GM13976 (cell line): ENCODE results near the gene GSN.

ENCODE experiments used
- DNase-seq: peaks from one replicate; pipeline ENCODE4 v3.0.0; 2012; ENCODE audit warnings: low spot score
- in situ Hi-C: fragments of 300-500 bp; cut with MboI; formaldehyde crosslinking; loops from one replicate; pipeline ENCODE4 v1.12.0; 2022; ENCODE audit warnings: low sequenced_read_pairs, mixed read lengths, inconsistent platforms; ENCODE audit not compliant: unreplicated experiment
- TF ChIP-seq, protein P1 (sequence below): IDR thresholded peaks from 2 replicates; pipeline ENCODE4 v1.5.1; 2012; ENCODE audit warnings: borderline replicate concordance, mild to moderate bottlenecking; ENCODE audit not compliant: insufficient read depth; ENCODE audit errors: extremely low read depth, missing control alignments, control extremely low read depth

The GSN gene

DNA sequence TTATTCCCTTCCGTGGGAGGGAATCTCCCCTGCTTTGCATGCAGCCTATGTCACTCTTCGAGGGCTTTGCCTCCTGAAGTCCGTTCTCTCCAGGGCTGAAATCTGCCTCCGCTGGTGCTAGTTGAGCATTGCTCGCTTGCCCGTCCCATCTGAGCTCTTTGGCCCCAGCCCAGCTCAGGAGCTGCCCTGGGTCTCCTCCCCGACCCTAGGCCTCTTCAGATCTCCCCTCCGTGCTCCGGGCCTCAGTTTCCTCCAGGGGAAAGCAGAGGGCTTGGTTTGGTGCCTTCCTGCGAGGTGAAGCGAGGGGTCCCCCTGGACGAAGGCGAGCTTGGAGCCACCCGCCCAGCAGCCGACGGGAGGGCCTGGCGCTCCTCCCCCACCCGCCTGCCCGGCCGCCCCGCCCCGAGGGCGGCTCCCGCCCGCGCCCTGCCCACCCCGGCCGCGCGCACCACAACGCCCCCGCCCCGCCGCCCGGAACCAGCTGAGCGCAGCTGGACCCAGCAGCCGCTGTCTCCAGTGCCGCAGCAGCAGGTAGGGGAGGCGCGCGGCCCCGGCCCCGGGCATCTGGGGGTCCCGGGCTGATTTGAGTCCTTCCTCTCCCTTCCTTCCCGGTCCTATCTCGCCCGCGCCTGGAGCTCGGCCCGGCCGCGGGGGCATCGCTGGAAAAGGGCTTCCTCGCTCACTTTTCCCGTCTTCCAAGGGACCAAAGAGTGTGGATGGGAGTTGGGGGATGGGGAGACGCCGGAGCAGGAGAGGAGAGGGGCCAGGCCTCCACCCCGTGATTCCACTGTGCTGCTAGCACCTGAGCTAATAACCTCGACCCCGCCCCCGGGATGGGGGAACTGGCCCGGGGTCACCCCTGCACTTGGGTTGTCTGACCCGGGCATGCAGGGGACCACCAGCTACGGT, at the start of gene GSN:
Gene GSN (plus strand): TSS at position 474 of the 909 bp plus-strand sequence. CDS start 33,810 bp downstream, outside the sequence.
- in situ Hi-C loops: no loop called here
- peak; percentile 88 for DNase-seq
- TF ChIP-seq, protein P1, sequence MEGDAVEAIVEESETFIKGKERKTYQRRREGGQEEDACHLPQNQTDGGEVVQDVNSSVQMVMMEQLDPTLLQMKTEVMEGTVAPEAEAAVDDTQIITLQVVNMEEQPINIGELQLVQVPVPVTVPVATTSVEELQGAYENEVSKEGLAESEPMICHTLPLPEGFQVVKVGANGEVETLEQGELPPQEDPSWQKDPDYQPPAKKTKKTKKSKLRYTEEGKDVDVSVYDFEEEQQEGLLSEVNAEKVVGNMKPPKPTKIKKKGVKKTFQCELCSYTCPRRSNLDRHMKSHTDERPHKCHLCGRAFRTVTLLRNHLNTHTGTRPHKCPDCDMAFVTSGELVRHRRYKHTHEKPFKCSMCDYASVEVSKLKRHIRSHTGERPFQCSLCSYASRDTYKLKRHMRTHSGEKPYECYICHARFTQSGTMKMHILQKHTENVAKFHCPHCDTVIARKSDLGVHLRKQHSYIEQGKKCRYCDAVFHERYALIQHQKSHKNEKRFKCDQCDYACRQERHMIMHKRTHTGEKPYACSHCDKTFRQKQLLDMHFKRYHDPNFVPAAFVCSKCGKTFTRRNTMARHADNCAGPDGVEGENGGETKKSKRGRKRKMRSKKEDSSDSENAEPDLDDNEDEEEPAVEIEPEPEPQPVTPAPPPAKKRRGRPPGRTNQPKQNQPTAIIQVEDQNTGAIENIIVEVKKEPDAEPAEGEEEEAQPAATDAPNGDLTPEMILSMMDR: no peak

DNA sequence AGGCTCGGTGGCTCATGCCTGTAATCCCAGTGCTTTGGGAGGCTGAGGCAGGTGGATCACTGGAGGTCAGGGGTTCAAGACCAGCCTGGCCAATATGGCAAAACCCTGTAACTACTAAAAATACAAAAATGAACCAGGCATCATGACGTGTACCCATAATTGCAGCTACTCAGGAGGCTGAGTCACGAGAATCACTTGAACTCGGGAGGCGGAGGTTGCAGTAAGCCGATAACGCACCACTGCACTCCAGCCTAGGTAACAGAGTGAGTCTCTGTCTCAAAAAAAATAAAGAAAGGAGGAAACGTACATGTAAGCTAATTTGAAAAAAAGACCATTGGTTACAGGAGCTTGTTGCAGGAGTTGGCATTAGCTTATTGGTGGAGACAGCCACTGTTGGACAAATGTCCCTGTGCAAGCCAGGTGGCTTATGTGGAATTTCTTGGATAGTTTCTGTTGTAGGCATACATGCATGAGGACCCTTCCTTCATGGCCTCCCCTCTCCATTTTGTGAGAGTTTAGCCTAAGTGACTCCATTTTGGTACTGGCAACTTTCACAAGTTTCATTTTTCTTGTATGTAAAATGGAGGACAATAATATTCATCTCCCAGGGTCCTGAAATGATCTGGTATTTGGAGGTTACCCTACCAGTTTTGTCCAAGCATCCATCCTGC, 49.5 kb upstream of the GSN start:
- TF ChIP-seq, protein P1: no peak
- in situ Hi-C loops: loop anchor here (10.0 kb wide), 1 partner anchor 176 kb away; no protein-coding TSS in a partner anchor
- DNase-seq: no peak

DNA sequence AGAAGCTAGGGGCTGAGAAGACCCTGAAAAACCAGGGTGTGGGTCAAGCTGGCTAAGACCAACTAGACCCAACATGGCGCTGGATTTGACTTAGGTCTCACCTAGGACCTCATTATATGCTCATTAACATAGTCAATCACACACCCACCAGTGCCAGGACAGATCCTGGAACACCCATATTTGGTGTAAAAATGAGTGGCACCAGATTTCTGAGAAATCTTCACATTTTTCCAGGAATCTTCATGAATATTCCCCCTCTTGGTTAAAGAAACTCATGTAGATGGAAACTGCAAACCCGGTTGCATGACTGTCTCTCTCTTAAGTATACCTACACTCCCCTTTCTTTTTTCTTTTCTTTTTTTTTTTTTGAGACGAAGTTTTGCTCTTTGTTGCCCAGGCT, 48.4 kb upstream of the GSN start:
- in situ Hi-C loops: loop anchor here (10.0 kb wide), 1 partner anchor 175 kb away; no protein-coding TSS in a partner anchor
- TF ChIP-seq, protein P1: no peak

DNA sequence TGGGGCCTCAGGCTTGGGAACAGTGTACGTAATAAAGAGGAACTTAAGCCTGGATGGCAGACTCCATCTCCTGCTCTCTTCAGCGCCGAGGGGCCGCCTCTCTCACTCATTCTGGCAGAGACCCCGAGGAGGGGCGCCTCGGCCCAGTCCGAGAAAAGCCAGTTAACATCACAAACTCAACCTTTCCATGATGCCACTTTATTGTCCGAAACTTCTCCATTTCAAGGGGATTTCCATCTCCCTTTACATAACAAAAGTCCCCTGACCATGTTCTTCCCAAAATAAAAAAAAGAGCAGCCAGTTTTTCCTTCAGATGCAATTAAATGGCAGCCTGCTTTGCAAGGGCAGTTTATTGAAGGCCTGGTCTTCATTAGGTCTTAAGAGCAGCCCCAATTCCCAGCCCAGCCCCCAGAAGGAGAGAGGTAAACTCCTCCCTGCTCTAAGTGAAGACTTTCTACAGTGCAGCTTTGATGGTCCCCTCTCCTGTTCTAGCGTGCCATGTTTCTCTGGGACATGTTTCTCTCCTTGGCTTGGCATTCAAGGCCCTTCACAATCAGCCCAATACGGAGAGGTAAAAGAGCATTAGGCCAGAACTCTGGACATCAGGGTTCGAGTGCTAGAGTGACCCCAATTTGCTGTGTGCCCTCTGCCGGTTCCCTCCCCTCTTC, 46.8 kb upstream of the GSN start:
- TF ChIP-seq, protein P1: no peak
- no peak for DNase-seq
- in situ Hi-C loops: no loop called here

More for the DNA sequence above, 48.4 kb upstream of the GSN start:
- no peak for DNase-seq

DNA sequence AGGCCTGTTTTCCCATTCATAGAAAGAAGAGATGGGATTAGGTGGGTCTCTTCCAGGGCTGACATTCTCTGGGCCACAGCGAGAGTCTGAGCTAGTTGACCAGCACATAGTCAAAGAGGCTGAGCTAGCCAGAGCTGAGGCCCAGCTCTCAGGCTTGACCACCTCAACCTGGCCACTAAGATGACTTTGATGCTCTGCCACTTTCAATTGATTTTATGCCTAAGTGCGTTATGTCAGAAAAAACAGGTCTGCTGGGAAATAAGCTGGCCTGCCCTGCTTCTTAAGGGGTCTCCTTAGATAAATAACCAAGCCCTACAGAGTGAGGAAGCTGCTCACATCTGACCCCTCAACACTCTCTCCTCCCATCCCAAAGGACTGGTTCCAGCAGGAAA, 46.3 kb upstream of the GSN start:
- in situ Hi-C loops: no loop called here
- no peak for DNase-seq
- TF ChIP-seq, protein P1: no peak

DNA sequence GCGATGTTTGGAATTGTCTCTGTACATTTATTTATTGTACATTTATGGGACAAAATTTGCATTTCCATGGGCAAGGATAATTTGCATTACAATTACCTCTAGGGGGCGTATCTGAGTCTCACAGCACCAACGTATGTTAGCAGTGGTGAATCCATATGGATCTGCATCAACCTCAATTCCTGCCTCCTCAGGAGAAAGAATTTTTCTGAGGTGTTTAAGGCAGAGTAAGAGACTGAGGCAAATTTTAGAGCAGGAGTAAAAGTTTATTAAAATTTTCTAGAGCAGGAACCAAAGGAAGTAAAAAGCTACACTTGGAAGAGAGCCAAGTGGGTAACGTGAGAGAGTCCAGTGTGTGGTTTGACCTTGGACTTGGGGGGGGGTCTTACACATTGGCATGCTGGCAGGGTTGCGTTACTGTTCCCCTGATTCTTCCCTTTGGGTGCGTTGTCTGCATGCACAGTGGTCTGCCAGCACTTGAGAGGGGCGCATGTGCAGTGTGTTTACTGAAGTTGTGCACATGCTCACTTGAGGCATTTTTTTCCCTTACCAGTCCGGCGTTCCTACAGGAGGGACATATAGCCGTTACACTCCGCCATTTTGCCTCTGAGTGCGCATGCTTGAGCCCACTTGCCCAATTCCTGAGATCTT, 45.3 kb upstream of the GSN start:
- in situ Hi-C loops: no loop called here
- DNase-seq: no peak
- TF ChIP-seq, protein P1: peak; percentile 29
